ENCODE data around the gene PPDPF.
"Not testable (repeated sequence)": the region's sequence is repeated elsewhere in the genome, so short reads cannot be mapped to it uniquely, and the experiment has no call there.

PPDPF gene, protein sequence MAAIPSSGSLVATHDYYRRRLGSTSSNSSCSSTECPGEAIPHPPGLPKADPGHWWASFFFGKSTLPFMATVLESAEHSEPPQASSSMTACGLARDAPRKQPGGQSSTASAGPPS

DNA sequence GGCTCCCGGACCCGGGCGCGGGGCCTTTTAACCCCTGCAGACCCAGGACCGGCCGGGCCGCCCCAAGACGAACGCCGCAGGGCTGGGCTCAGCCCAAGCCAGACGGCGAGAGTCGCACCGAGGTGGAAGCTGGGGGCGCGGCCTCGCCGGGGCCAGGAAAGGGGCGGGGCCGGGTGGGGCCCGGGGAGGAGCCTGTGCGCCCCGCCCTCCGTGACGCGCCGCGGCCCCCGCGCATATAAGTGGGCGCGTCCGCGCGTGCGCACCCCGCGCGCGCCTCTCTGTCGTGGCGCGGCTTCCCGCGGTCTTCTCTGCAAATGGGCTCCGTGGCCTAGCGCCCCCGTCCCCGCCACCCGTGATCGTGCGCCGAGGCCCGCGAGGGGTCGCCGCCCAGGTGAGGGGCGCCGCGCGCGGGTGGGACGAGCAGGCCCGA lies at the start of gene PPDPF:
PPDPF (plus strand) TSS at position 262 of the 430 bp plus-strand sequence. CDS start 544 bp downstream, outside the sequence.
- peak; percentile 74 for DNase-seq

GRCh38 chr20:63471002-63471716 lies 49.4 kb upstream of the PPDPF start:
- no peak for DNase-seq

DNA sequence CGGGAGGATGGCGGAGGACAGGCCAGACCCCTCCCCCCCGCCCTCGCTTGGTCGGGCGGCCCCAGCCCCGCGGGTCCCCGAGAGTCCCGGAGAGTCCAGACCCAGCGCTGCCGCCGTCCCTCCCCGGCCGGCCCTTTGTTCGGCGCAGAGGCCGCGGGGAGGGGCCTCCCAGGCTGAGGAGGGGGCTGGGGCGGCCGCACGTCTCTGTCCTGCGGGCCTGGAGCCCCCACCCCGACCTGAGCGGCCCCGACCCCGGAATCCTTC lies 48.9 kb upstream of the PPDPF start:
- no peak for DNase-seq

DNA sequence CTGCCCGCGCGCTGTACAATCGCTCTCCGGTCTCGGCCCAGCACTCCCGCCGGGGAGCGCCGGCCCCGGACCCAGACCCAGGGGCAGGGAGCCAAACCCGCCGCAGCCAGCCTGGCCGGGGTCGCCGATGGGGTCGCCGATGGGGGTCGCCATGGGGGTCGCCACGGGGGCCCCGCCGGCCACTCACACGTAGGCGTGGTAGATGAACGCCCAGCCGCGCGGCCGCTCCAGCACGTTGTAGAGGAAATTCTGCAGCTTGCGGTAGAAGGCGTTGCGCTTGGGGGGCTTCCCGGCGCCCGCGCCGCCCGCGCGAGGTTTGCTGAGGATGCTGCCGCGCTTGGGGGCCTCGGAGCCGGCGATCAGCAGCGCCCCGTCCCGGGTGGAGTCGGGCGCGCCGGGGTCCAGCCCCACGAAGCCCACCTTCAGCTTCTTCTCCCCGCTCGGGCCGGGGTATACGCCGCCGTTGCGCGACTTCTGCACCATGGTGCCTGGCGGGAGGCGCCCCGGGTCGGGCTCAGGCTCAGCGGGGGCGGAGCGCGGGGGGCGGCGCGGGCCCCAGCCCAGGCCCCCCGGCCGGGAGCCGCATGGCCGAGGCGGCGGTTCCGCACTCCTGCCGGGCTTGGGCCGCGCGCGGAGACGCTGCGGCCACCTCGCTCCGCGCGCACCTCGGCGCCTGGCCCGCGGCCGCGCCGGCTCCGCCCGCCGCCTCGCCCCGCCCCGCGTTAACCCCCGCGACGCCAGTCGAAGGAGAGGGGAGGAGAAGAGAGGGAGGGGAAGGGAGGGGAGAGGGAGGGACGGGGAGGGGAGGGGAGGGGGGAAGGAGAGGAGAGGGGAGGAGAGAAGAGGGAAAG lies 48.4 kb upstream of the PPDPF start, which contains the start of gene KCNQ2:
KCNQ2 (minus strand) TSS at position 675 of the 851 bp plus-strand sequence; CDS start at position 483, 192 bp downstream.
- DNase-seq = no peak

- DNase-seq = no peak
These were observed 47.6 kb upstream of the PPDPF start for GRCh38 chr20:63472862-63473390.

- peak; percentile 90 for DNase-seq
These were observed 46.8 kb upstream of the PPDPF start for GRCh38 chr20:63473555-63474449.

DNA sequence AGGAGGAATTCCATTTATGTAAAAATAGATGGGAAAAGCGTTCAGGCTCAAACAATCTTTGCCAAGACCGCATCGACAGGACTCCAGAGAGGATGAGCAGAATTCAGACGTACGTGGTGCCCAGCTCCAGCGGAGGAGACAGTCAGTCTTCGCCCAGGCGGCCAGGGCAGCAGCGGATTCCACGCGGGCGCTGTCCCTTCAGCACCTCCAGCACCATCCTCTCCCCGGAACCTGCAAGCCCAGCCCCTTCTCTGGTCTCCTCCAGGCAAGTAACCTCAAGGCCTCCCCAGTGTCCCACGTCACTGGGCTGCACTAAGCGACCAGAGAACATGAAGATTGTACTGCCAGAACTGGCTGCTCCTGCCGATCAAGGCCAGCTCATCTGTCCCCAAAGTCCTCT lies 45.4 kb upstream of the PPDPF start:
- DNase-seq = no peak

DNA sequence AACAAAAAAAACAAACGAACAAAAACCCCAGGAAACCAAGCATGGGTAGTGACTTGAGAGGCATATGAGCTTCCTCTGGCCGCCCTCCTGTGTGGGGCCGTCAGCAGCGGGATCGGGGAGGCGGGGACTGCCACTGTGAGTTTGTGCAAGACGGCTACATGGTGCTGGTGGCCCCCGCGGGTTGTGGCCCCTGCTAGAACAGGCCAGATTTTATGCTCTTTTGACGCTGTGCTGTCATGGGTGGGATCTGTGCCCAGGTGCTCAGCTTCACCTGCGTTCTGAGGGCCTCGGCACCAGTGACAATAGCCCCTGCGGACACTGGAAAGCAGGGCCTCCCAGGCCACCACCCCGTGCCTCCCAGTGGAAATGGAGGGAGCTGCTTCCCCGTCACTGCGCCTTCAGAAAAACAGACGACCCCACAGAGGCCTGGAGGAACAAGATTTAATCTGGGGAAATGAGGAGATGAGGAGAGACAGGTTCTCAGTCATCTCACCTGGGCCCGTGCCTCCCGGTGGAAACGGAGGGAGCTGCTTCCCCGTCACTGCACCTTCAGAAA lies 43.4 kb upstream of the PPDPF start:
- no peak for DNase-seq

- no peak for DNase-seq
These were observed 42.6 kb upstream of the PPDPF start for GRCh38 chr20:63477944-63478343.

- no peak for DNase-seq
These were observed 41.9 kb upstream of the PPDPF start for GRCh38 chr20:63478346-63479302.

DNA sequence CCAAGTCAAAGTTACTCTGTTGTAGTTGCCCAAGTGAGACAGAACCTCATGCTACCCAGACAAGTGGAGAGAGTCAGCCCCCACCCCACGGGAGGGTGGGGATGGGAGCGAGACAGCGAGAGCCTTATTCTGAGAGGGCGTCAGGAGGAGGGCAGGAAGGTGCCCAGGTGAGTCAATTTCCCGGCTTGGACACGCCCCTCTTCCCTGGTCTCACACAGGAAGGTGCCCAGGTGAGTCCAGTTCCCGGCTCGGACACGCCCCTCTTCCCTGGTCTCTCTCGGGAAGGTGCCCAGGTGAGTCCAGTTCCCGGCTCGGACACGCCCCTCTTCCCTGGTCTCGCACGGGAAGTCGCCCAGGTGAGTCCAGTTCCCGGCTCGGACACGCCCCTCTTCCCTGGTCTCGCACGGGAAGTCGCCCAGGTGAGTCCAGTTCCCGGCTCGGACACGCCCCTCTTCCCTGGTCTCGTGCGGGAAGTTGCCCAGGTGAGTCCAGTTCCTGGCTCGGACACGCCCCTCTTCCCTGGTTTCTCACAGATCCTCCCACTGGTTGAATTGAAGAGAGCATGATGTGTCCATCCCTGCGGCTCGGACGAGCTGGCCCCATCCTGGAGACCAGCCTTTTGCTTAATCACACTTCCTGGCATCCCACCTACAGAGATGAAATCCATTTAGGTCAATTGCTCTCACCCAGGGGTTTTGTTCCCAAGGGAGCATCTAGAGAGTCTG lies 40.7 kb upstream of the PPDPF start:
- DNase-seq = not testable (repeated sequence)

- DNase-seq = no peak
These were observed 39.1 kb upstream of the PPDPF start for GRCh38 chr20:63481503-63481902.

DNA sequence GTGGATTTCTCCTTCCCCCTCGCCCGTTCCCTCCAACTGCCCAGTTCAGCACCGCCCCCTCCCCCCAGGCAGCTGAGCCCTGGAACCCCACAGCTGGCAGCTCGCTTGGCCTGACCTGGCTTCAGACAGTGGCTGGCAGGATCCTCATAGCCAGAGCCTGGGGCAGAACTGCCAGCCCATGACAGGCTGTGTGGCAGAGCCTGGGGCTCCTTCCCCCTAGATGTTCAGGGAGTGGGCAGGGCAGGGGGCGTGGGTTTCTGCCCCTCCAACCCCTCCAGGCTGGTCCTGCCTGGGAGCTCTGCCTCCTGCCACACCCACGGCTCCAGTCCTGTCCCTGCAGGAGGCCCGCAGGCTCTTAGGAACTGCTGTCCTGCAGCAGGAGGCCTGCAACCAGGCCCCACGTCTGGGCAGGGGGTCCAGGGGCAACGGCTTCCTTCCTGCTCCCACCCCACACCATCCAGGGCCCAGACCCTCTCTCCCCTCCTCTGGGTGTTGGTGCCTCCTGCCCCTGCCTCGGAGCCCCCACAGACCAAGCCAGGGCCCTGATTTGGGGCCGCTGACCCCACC lies 38.5 kb upstream of the PPDPF start:
- no peak for DNase-seq

DNA sequence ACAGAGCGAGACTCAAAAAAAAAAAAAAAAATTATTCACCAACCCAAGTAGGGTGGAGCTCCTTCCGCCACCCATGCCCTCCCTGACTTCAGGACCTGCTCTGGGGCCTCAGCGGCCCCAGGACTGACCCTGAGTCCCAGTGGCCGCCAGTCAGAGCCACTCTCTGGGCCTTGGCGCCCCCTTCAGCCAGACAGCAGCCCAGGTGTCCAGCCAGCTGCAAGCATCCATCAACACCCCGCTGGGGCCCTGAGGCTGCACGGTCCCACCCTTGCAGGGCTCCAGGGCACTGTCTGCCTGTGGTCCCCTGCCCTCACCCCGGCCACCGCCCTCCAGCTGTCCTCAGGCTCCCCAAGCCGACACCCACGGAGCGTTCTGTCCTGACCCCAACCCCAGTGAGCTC lies 36.7 kb upstream of the PPDPF start:
- no peak for DNase-seq

GRCh38 chr20:63484236-63484635 lies 36.3 kb upstream of the PPDPF start:
- DNase-seq = no peak

DNA sequence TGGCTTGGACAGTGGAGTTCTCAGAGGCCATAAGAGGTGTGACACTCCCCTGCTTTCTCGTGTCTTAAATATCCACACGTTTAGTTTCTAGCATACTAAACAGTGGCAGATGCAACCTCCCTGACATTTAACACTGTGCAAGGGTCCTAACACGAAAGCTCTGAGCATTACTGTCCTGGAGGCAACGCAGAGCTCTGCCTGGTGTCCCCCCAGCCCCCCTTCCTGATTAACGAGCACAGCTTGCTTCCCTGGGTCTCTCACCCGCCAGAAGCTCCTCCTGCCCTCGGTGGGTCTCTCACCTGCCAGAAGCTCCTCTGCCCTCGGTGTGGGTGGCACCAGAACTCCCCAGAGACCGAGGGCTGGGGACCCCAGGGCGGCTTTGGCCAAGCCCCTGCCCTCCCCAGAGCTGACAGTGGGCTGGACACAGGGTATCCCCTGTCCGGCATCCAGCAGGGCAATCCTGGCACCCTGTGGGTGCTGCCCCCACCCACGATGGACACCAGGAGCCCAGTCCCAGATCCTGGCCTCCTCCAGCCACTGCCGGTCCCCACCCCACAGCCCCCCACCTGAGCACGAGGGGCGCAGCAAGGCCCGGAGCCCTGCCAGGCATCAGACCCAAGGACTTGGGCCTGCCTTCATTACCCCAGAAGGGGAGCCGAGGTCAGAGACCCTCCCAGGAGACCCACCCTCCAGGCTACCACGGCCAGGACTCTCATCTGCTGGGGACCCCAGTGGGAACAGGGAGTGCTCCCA lies 35.7 kb upstream of the PPDPF start:
- no peak for DNase-seq

DNA sequence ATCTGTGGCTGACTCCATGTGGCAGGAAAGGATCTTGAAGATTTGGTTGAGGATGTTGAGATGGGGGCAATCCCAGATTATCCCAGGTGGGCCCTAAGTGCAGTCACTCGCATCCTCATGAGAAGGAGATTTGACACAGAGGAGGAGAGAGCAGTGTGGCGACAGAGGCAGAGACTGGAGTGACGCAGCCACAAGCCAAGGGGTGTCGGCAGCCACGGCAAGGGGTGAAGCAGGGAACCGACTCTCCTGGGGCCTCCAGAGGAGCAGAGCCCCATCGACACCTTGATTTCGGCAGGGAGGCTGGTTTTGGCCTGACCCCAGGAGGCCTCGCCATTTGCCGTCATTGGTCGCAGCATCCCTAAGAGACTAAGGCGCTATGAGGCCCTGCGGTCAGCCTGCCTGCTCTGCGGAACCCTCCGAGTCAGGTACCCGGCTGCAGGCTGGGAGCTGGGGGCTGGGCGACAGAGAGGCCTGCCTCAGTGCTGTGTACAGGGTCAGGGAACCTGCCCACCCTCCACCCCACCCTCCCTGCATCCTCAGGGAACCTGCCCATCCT lies 34.2 kb upstream of the PPDPF start:
- DNase-seq = no peak

DNA sequence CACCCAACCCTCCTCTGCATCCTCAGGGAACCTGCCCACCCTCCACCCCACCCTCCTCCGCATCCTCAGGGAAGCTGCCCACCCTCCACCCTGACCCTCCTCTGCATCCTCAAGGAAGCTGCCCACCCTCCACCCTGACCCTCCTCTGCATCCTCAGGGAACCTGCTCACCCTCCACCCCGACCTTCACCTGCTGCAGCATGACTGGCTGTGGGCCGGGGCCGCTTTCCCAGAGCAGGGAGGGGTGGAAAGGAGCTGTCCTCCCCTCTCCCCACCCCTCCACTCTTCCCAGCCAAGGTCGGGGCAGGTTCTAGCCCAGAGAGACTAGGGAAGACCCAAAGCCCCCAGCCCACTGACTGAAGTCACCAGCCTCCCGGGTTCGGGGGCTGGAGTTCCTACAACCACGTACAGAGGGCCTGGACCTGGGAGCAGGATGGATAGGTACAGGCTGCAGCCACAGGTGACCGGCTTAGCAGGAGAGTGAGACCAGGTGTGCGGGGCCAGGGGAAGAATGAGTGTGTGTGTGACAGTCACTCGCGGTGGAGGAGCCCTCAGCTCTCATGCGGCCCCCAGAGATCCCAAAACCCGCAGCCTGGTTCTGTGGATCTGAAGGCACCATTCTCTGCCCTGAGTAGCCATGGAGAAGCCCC lies 33.3 kb upstream of the PPDPF start:
- DNase-seq = no peak
